ENCODE data around the gene CENPX.

Gene CENPX

DNA sequence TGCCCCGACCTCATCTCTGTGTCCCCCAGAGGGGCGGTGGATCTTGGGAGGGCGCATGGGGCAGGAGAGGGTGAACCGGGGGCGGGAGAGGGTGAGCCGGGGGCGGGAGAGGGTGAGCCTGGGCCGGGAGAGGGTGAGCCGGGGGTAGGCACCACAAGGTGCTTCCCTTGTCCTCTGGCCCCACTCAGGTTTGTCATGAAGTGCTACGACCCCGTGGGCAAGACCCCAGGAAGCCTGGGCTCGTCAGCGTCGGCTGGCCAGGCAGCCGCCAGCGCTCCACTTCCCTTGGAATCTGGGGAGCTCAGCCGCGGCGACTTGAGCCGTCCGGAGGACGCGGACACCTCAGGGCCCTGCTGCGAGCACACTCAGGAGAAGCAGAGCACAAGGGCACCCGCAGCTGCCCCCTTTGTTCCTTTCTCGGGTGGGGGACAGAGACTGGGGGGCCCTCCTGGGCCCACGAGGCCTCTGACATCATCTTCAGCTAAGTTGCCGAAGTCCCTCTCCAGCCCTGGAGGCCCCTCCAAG is 26.4 kb downstream of the CENPX start:
- DNase-seq (ENCODE audit: insufficient read length) = no peak
- TF ChIP-seq TAF1 (IDR thresholded peaks at IDR 0.05; ENCODE audit: borderline replicate concordance, low read depth, low read length) = no peak
- TF ChIP-seq POLR2AphosphoS5 (IDR thresholded peaks at IDR 0.05; ENCODE audit: low read depth, low read length) = no peak
- no peak for TF ChIP-seq POLR2A (IDR thresholded peaks at IDR 0.05; ENCODE audit: low read depth, low read length)
- FAIRE-seq = no peak

DNA sequence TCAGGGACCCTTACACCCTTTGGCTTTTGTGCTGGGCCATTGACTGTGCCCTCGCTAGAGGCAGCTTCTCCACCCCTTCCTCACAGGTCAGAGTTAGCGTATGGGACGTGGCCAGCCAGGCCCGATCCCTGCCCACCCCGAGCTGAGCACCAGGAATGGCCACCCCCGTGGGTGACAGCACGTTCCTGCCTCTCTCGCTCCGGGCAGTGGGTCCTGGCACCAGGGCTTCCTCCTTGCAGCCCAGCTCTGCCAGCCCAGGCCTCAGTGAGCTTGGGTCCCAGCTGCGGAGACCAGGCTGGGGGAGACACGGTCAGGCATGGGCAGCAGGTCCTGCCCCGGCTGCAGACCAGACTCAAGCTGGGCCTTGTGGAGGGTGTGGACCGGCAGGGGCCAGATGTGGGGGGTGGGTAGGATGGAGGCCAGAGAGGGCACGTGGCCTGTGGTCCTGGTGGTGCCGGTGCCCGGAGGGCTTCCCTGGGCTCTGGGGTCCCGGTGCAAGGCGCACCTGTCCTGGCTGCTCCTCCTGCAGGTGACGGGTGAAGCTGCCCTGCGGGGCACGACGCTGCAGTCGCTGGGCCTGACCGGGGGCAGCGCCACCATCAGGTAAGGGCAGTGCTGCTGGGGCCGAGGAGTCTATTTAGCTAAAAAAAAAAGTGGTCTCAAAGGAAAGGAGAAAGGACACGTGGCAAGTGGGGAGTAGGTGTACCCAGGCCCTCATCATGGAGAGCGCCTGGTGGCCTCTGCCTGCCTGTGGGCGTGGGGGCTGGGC is 27.0 kb downstream of the CENPX start:
- DNase-seq (ENCODE audit: insufficient read length) (no peak), FAIRE-seq (no peak)
- TF ChIP-seq POLR2A (IDR thresholded peaks at IDR 0.05; ENCODE audit: low read depth, low read length) = no peak
- no peak for TF ChIP-seq TAF1 (IDR thresholded peaks at IDR 0.05; ENCODE audit: borderline replicate concordance, low read depth, low read length)
- no peak for TF ChIP-seq POLR2AphosphoS5 (IDR thresholded peaks at IDR 0.05; ENCODE audit: low read depth, low read length)

DNA sequence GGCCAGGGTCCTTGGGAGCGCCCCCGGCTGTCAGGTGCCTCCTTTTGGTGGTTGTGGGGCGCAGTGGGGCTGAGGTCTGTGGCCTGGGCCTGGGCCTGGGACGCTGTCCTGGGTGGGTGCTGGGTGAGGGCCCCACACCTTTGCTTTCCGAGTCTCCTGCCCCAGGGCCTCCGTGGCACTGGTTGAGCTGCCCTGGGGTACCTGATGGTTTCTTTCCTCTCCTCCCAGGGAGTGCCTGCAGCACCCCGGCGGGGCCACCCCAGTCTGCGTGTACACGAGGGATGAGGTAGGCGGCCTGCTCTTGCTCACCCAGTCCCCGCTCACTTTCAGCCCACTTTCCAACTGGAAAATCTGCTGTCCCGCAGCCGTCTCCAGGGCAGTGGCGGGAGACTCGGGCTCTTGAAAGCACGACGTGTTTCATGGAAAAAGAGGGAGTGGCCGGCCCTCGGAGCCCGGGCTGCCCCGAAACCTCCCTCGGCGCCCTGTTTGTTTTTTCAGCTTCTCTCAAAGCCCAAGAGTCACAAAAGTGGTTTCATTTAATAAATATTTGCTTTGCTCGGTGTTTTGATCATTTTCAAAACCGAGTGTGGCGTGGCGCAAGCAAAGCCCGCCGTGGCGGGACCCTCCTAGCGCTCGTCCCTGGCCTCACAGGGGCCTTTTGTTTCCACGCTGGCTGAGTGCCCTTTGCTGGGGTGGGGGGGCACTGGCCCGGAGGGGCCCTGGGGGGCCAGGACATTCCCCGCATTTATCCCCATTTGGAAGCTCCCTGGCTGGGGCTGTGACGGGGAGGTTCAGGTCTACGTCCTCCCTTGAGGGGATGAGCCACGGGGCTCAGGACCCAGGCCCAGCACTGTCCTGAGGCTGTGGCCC is 27.9 kb downstream of the CENPX start:
- TF ChIP-seq POLR2A (IDR thresholded peaks at IDR 0.05; ENCODE audit: low read depth, low read length) = no peak
- no peak for TF ChIP-seq POLR2AphosphoS5 (IDR thresholded peaks at IDR 0.05; ENCODE audit: low read depth, low read length)
- no peak for TF ChIP-seq TAF1 (IDR thresholded peaks at IDR 0.05; ENCODE audit: borderline replicate concordance, low read depth, low read length)
- FAIRE-seq = no peak
- no peak for DNase-seq (ENCODE audit: insufficient read length)

DNA sequence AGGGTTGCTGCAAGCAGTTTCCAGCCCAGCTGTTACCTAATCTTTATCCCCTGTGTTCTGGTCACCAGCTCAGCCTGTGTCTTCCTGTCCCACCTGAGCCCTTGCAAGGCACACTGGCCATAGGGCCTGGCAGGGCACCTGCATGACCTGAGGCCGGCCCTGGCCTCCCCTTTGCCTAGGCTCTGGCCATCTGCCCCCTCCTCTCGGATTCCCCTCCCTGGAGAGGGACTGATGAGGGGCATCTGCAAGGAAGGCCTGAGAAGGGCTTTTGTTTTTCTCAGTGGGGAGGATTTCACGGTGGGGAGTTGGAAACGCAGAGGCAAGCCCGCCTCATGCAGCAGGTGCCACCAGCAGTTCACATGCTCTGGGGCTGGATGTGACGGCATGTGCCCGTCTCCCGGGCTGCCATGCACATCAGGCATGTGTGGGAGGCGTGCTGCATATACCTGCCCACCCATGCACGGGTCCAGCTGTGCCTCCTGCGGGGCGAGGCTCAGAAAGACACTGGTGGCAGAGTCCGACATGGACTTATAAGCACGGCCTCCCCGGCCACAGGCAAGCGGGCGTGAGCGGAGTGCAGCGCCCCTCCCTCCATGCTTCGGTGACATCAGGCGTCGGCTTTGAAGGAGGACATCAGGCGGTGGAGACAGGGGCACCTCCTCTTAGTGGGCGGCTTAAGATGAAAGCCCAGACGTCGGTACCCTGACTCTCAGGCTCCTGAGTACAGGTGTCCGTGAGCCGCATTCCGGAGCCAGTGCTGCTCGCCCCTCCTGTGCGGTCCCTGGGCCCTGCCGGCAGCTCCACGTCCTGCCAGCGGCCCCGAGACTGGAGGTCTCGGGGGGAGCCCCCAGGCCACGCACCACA is 28.7 kb downstream of the CENPX start:
- FAIRE-seq (no peak), DNase-seq (ENCODE audit: insufficient read length) (no peak)
- TF ChIP-seq POLR2A (IDR thresholded peaks at IDR 0.05; ENCODE audit: low read depth, low read length) (no peak), TAF1 (IDR thresholded peaks at IDR 0.05; ENCODE audit: borderline replicate concordance, low read depth, low read length) (no peak), POLR2AphosphoS5 (IDR thresholded peaks at IDR 0.05; ENCODE audit: low read depth, low read length) (no peak)

DNA sequence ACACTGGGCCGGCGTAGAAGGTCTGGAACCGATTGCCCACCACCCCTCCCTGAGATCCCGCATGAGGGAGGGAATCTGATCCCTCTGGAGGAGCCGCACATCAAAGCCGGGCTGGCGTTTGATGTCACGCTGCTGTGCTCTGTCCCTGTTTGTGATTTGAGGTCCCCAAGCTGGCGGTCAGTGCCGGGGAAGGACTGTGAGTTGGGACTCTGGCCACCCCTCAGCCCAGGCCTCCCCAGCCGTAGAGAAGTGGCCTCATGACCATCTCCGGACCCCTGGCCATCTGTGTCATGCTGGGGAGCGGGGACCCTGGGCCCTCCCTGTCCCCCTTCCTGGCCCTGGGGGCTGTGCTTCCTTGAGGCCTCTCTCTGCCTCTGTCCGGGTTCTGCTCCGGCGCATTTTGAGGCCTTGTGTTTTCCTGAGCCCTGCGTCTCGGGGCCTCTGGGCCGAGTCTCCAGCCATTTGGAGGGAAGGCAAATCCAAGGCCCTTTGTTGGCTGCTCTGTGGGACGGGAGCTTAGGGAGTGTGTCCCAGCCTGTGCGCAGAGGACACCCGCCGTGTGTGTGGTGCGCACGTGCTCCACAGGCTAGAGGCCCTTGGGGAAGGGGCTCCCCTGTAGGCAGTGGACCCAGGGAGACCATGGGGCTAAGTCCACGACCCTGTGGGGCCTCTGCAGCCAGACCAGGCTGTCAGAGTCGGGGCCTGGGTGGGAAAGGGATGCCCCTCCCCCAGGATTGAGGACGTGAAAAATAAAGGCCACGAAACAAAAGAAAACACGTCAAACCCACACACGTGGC is 30.2 kb downstream of the CENPX start:
- DNase-seq (ENCODE audit: insufficient read length) (no peak), FAIRE-seq (no peak)
- no peak for TF ChIP-seq POLR2AphosphoS5 (IDR thresholded peaks at IDR 0.05; ENCODE audit: low read depth, low read length)
- no peak for TF ChIP-seq POLR2A (IDR thresholded peaks at IDR 0.05; ENCODE audit: low read depth, low read length)
- no peak for TF ChIP-seq TAF1 (IDR thresholded peaks at IDR 0.05; ENCODE audit: borderline replicate concordance, low read depth, low read length)

DNA sequence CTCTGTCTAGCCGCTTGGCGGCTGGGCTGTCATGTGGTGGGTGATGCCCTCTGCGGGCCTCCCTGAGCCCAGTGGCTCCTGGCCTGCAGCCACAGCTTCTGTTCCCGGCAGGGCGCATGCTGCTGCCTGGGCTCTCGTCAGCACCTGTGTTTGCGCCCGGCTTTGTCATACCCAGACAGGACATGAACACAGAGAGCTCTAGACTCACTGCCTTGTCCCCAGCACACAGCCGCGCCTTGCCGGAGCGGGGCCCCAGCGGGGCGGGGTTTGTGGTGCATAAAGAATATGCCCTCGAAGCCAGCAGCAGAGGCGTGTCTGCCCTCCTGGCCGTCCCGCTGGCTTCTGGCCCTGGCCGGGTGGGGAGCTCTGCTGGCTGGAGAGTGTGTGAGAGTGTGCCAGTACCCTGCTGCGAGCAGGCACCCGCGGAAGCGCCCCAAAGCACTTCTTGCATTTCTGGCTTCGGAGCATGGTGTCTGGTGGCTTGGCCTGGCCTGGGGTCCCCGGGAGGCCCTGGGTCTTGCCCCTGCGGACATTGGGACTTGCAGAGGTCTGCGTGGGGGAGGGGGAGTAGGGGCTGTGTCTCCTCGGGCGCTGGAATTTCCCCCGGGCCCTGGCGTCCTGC is 30.9 kb downstream of the CENPX start:
- FAIRE-seq = no peak
- no peak for DNase-seq (ENCODE audit: insufficient read length)
- TF ChIP-seq TAF1 (IDR thresholded peaks at IDR 0.05; ENCODE audit: borderline replicate concordance, low read depth, low read length) (no peak), POLR2A (IDR thresholded peaks at IDR 0.05; ENCODE audit: low read depth, low read length) (no peak), POLR2AphosphoS5 (IDR thresholded peaks at IDR 0.05; ENCODE audit: low read depth, low read length) (no peak)

DNA sequence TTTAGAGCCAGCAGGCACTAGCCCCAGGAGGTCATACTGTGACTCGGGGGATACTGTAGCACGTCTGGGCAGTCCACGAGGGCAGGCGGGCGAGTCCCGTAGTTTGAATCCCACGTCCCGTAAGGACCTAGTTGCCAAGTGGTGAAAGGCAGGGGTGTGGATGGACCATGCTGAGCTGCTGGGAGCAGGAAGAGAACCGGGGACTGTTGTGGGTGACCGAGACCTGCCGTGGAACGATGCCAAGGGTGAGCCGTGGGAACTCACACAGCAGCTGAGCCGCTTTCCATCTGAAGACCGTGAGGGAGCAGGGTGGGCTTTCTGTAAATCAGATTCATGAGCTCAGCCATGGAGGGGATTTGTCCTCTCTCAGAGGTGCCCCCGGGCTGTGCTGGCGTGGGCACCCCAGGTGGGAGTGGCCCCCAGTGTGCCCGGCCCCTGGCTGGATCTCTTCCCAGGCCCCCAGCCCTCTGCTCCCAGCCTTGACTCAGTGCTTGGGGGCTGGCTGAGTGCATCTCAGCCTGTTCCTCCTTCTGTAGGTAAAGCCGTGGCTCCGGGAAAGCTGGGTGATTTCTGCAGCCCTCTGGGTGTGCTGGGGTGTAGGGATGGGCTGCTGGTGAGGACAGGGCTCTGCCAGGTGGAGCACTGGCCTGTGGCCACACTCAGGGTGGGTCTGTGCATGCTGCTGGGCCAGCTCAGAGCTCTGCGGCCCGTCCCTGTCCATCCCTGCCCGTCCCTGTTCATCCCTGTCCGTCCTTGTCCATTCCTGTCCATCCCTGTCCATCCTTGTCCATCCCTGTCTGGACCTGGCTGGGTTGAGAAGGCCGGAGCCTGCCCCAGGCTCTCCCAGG is 31.6 kb downstream of the CENPX start:
- DNase-seq (ENCODE audit: insufficient read length) (no peak), FAIRE-seq (no peak)
- TF ChIP-seq TAF1 (IDR thresholded peaks at IDR 0.05; ENCODE audit: borderline replicate concordance, low read depth, low read length) (no peak), POLR2AphosphoS5 (IDR thresholded peaks at IDR 0.05; ENCODE audit: low read depth, low read length) (no peak), POLR2A (IDR thresholded peaks at IDR 0.05; ENCODE audit: low read depth, low read length) (no peak)

DNA sequence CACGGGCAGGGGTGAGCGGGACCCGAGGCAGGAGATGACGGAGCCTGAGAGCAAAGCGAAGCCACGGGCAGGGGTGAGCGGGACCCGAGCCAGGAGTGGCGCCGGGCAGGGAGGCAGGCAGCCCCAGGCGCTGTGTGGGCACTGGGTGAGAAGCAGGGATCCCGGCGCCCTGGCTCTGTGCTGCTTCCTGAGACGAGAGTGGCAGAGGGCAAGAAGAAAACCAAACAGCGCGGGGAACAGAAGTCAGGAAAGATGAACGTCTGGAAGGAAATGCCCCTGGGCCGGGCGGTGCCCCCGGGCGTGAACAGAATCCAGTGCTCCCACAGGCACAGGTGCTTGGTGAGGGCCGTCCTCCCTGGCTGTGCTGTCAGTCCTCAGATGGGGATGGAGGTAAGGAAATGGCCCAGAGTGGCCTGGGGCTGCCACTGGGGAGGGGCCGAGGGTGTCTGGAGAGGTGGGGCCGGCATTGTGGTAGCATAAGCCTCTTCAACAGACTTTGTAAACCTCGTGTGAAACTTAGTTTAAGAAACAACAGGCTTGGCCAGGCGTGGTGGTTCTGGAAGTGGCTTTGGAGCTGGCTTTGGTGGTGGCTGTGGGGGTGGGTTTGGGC is 35.4 kb downstream of the CENPX start:
- DNase-seq (ENCODE audit: insufficient read length) (no peak), FAIRE-seq (no peak)
- TF ChIP-seq POLR2A (IDR thresholded peaks at IDR 0.05; ENCODE audit: low read depth, low read length) (no peak), POLR2AphosphoS5 (IDR thresholded peaks at IDR 0.05; ENCODE audit: low read depth, low read length) (no peak), TAF1 (IDR thresholded peaks at IDR 0.05; ENCODE audit: borderline replicate concordance, low read depth, low read length) (no peak)

DNA sequence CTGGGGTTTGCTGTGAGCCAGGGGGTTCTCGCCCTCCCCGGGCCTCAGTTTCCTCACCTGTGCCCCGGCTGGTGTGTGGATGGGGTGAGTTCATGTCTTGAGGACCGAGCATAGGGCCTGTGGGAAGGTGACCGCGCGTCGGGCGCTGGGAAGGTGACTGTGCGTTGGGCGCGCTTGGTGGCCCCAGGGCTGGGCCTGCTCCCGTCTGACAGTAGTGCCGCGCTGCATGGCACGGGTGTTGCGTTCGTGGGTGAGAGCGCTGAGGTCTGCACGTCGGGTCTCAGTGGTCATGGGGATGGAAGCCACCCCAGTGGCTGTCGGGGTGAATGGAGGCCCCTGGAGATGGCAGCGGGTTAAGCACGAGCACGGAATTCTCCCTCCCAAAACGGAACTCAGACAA is 36.1 kb downstream of the CENPX start:
- DNase-seq (ENCODE audit: insufficient read length) (no peak), FAIRE-seq (no peak)
- TF ChIP-seq TAF1 (IDR thresholded peaks at IDR 0.05; ENCODE audit: borderline replicate concordance, low read depth, low read length) (no peak), POLR2AphosphoS5 (IDR thresholded peaks at IDR 0.05; ENCODE audit: low read depth, low read length) (no peak), POLR2A (IDR thresholded peaks at IDR 0.05; ENCODE audit: low read depth, low read length) (no peak)
